Large intestine (tissue), 3 donors: Measurements from ENCODE around the gene NUP98. TPM values are rescaled to one million over a fixed set of nuclear protein-coding genes. Genes with fewer than 3 reads are reported as not detected.
A peak's percentile ranks its signal among the peaks of the same experiment; 100 is the strongest.
"Not testable (repeated sequence)": the region's sequence is repeated elsewhere in the genome, so short reads cannot be mapped to it uniquely, and the experiment has no call there.

Experiments
- DNase-seq, 2 donors: peaks; one replicate each; pipeline versions ENCODE4 v3.0.0 to v3.0.0-alpha.2; 2013
- H3K27ac ChIP-seq: one replicate; pipeline ENCODE4 v1.5.1; 2013; ENCODE audit warnings: low read length
- H3K27me3 ChIP-seq: 2 replicates; pipeline ENCODE4 v1.6.1; 2013; ENCODE audit warnings: low read length; ENCODE audit not compliant: control insufficient read depth, insufficient read depth
- H3K36me3 ChIP-seq: 2 replicates; pipeline ENCODE4 v1.6.1; 2013; ENCODE audit warnings: low read length; ENCODE audit not compliant: control insufficient read depth, insufficient read depth
- H3K4me1 ChIP-seq: one replicate; pipeline ENCODE4 v1.6.1; 2013; ENCODE audit warnings: low read length; ENCODE audit not compliant: control insufficient read depth, insufficient read depth
- H3K4me3 ChIP-seq: one replicate; pipeline ENCODE4 v1.5.1; 2013; ENCODE audit warnings: low read length
- H3K9me3 ChIP-seq: one replicate; pipeline ENCODE4 v1.6.1; 2013; ENCODE audit warnings: mild to moderate bottlenecking, low read depth, low read length, moderate library complexity; ENCODE audit not compliant: control insufficient read depth
- WGBS: methylation state at CpG from one replicate; pipeline ENCODE4 v1.1.5; 2013; ENCODE audit warnings: low lambda C conversion rate; ENCODE audit not compliant: insufficient coverage; 5-methylcytosine and 5-hydroxymethylcytosine counted together
- polyA plus RNA-seq: library from polyadenylated mRNA; unstranded; fragments of 120-200 nt; gene quantifications from one replicate; pipeline ENCODE4 v1.2.1, GENCODE V29; 2013

The NUP98 gene
- polyA plus RNA-seq, 1 donor: 54.8 TPM

DNA sequence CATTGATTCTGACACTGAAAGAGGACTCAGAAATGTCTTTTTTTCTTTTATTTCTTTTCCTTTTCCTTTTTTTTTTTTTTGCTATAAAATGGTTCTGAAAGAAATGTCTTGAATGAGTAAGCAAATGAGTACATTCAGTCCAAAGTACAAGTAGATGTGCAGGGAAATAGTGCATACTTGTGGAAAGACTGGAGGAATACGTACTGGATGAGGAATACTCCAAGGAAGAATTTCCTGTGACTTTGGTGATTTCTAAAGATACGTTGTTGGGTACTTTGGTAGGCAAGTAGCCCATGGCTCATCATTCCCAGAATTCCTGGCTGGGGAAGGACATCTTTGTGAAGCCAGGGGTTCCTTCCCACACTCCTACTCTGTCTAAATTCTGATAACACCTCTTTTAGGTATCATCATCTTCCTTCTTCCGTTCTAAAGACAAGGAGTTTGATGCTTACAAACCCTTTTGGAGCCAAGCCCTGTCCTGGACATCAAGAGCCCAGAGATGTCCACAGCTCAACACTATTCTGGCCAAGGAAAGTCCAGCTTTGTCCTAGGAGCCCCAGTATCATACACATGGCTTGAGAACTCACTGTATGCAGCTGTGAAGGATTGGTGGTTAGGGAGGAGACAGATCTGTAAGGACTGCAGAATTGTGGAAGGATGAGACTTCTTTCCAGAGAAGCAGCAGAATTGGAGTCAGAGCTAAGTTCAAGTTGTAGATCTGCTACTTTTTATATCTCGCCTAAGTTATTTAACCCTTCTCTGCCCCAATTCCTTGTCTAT, 4.8 kb upstream of the NUP98 start:
- no peaks in the 10 kb centered on the region for H3K9me3 ChIP-seq
- peak; percentile 52 to 74 for DNase-seq
- no peak overlapping the region for H3K4me3 ChIP-seq
- H3K36me3 ChIP-seq: no peaks in the 10 kb centered on the region
- peak overlapping the region; percentile 74 for H3K27ac ChIP-seq
- WGBS: no CpG with 5 or more reads among the region's 4 CpGs
- H3K4me1 ChIP-seq: peaks cover 9% of the 10 kb centered on the region
- H3K27me3 ChIP-seq: no peaks in the 10 kb centered on the region

DNA sequence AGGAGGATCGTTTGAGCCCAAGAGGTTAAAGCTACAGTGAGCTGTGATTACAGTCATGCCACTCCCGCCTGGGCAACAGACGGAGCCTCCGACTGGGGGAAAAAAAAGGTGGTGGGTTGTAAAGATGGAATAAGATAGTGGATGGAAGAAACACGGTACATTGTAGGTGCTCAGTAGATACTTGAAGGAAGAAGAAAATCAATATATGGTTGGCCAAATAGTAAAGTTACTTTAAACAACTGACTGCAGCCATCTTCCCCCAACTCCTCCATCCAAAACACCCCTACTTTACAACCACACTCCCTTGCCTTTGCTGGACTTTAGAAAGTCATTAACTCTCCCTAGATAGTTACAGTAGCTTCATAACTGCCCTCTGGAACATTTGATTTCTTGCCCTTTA, 2.5 kb upstream of the NUP98 start:
- no peaks in the 10 kb centered on the region for H3K9me3 ChIP-seq
- H3K4me1 ChIP-seq: peaks cover 13% of the 10 kb centered on the region
- H3K27ac ChIP-seq: peak overlapping the region; percentile 33
- DNase-seq: peak in 1 of 2 donors; percentile 72
- peaks cover 5% of the 10 kb centered on the region for H3K36me3 ChIP-seq
- no CpG with 5 or more reads among the region's 5 CpGs for WGBS
- no peak overlapping the region for H3K4me3 ChIP-seq
- H3K27me3 ChIP-seq: no peaks in the 10 kb centered on the region

DNA sequence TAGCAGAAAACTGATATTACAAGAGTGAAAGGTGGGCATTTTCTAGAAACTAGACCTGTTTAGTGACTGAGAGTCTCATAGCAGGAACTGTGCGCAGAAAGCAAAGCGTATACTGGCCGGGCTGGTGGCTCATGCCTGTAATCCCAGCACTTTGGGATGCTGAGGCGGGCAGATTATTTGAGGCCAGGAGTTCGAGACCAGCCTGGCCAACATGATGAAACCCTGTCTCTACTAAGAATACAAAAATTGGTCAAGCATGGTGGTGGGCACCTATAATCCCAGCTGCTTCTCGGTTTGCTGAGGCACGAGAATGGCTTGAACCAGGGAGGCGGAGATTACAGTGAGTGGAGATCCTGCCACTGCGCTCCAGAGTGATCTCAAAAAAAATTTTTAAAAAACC, 1.8 kb upstream of the NUP98 start:
- peak overlapping the region; percentile 33 for H3K27ac ChIP-seq
- H3K9me3 ChIP-seq: no peaks in the 10 kb centered on the region
- no CpG with 5 or more reads among the region's 9 CpGs for WGBS
- no peak for DNase-seq
- peaks cover 13% of the 10 kb centered on the region for H3K4me1 ChIP-seq
- peaks cover 10% of the 10 kb centered on the region for H3K36me3 ChIP-seq
- no peaks in the 10 kb centered on the region for H3K27me3 ChIP-seq
- H3K4me3 ChIP-seq: no peak overlapping the region

- Histone ChIP-seq H3K27ac (peak overlapping the region; percentile 96), H3K4me3 (peak overlapping the region; percentile 99), H3K9me3 (no peaks in the 10 kb centered on the region), H3K4me1 (peaks cover 6% of the 10 kb centered on the region), H3K36me3 (peaks cover 26% of the 10 kb centered on the region), H3K27me3 (no peaks in the 10 kb centered on the region)
- WGBS: 0% methylated on average over 3 of the region's 26 CpGs
- DNase-seq: no peak
Observed at GRCh38 chr11:3796801-3797328, 489 bp downstream of the NUP98 start.

GRCh38 chr11:3796346-3796745, 1.0 kb downstream of the NUP98 start:
- peaks cover 26% of the 10 kb centered on the region for H3K36me3 ChIP-seq
- 10% methylated on average over 1 of the region's 14 CpGs for WGBS
- peak in 1 of 2 donors; percentile 27 for DNase-seq
- no peaks in the 10 kb centered on the region for H3K27me3 ChIP-seq
- H3K9me3 ChIP-seq: no peaks in the 10 kb centered on the region
- peak overlapping the region; percentile 96 for H3K27ac ChIP-seq
- peak overlapping the region; percentile 99 for H3K4me3 ChIP-seq
- peaks cover 6% of the 10 kb centered on the region for H3K4me1 ChIP-seq

GRCh38 chr11:3796002-3796311, 1.4 kb downstream of the NUP98 start:
- WGBS: 59% methylated on average over 6 of the region's 6 CpGs
- H3K4me1 ChIP-seq: peaks cover 6% of the 10 kb centered on the region
- peak overlapping the region; percentile 99 for H3K4me3 ChIP-seq
- no peak for DNase-seq
- no peaks in the 10 kb centered on the region for H3K9me3 ChIP-seq
- H3K36me3 ChIP-seq: peaks cover 26% of the 10 kb centered on the region
- no peak overlapping the region for H3K27ac ChIP-seq
- no peaks in the 10 kb centered on the region for H3K27me3 ChIP-seq

DNA sequence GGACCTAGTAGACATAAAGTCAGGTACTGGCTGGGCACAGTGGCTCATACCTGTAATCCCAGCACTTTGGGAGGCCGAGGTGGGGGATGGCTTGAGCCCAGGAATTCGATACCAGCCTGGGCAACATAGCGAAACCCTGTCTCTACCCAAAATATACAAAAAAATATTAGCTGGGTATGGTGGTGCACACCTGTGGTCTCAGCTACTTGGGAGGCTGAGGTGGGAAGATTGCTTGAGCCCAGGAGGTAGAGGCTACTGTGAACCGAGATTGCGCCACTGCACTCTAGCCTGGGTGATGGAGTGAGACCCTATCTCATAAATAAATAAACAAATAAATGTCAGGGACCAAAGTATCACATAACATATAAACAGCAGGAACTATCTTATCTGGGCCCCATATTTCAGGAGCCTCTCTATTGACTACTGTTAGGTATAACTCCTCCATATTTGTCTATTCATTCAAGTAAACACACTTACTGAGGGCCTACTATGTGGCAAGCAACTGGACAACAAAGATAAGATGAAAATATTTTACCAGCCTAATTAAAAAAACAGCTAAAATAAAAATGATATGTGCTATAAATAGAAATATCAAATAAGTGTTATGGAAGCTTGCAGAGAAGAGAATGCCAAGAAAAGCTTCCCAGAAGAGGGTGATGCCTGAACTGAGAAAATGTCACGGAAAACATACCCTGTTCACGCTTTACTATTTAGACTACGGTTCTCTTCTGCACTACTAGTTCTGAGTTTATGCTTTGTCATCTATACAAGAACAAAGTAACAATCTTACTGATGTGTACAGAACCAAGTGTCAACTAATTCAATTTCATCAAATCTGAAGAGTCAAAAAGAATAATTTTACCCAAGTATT, 2.0 kb downstream of the NUP98 start:
- peak overlapping the region; percentile 99 for H3K4me3 ChIP-seq
- 94% methylated on average over 3 of the region's 8 CpGs for WGBS
- peaks cover 27% of the 10 kb centered on the region for H3K36me3 ChIP-seq
- H3K9me3 ChIP-seq: no peaks in the 10 kb centered on the region
- H3K27ac ChIP-seq: no peak overlapping the region
- H3K4me1 ChIP-seq: peaks cover 6% of the 10 kb centered on the region
- DNase-seq: no peak
- no peaks in the 10 kb centered on the region for H3K27me3 ChIP-seq

DNA sequence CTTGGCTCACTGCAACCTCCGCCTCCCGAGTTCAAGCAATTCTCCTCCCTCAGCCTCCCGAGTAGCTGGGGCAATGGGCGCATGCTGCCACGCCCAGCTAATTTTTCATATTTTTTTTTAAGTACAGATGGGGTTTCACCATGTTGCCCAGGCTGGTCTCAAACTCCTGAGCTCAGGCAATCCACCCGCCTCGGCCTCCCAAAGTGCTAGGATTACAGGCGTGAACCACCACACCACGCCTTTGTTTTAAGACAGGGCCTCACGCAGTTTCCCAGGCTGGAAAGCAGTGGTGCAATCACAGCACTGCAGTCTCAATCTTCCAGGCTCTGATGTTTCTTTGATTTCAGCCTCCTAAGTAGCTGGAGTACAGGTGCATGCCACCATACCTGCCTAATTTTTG, 3.0 kb downstream of the NUP98 start:
- H3K36me3 ChIP-seq: peaks cover 31% of the 10 kb centered on the region
- H3K4me3 ChIP-seq, H3K9me3 ChIP-seq, H3K27ac ChIP-seq, DNase-seq, H3K27me3 ChIP-seq, H3K4me1 ChIP-seq: not testable (repeated sequence)
- WGBS: no CpG with 5 or more reads among the region's 10 CpGs

DNA sequence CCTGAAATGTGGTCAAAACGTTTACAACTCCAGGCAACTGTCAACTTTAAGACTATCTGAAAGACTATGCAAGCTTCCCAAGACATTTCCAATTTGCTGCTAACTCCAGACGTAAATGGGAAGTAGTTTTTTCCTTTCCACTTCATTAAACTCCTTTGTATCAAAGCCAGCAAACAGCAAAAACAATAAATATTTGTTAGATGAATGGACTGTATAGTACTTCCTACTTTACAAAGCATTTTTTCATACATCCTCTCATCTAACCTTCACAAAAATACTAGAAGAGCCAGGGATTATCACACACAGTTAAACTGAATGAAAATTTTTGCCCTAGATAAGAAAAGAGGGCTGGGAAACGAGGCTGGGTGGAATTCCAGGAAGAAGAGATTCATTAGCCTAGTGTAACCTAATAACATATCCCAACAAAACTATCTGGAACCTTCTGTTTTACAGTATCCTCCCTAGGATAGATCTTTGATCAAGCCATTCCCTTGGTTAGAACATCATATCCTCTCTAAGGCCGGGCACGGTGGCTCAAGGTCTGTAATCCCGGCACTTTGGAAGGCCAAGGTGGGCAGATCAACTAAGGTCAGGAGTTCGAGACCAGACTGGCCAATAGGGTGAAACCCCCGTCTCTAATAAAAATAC, 10.4 kb downstream of the NUP98 start:
- H3K4me1 ChIP-seq: no peaks in the 10 kb centered on the region

GRCh38 chr11:3783611-3784010, 13.7 kb downstream of the NUP98 start:
- H3K27ac ChIP-seq: no peak overlapping the region
- H3K36me3 ChIP-seq: peaks cover 29% of the 10 kb centered on the region
- H3K9me3 ChIP-seq: no peaks in the 10 kb centered on the region
- no peak overlapping the region for H3K4me3 ChIP-seq
- WGBS: 100% methylated on average over 2 of the region's 4 CpGs
- DNase-seq: no peak
- no peaks in the 10 kb centered on the region for H3K4me1 ChIP-seq
- H3K27me3 ChIP-seq: no peaks in the 10 kb centered on the region

More for the DNA sequence above, 10.4 kb downstream of the NUP98 start:
- no peak overlapping the region for H3K27ac ChIP-seq
- no CpG with 5 or more reads among the region's 8 CpGs for WGBS
- H3K27me3 ChIP-seq: no peaks in the 10 kb centered on the region
- H3K36me3 ChIP-seq: peaks cover 14% of the 10 kb centered on the region
- H3K9me3 ChIP-seq: no peaks in the 10 kb centered on the region
- no peak for DNase-seq
- H3K4me3 ChIP-seq: no peak overlapping the region
